ENCODE measurements around the gene SMAD3. TPM values are rescaled to one million over a fixed set of nuclear protein-coding genes. Genes with fewer than 3 reads are reported as not detected.
A peak's percentile ranks its signal among the peaks of the same experiment; 100 is the strongest.

The SMAD3 gene
- total and polyA plus RNA-seq, 4 donors = 10.9 to 41.6 (median 23.4) TPM

GRCh38 chr15:67148196-67148701, 82.8 kb downstream of the SMAD3 start:
- Histone ChIP-seq H3K36me3 (ENCODE audit: control insufficient read depth in 4 of 4, insufficient read depth in 4 of 4, low read length in 4 of 4) (no peaks in the 10 kb centered on the region), H3K4me3 (no peak overlapping the region), H3K9ac (ENCODE audit: insufficient read depth in 1 of 2, low read length in 2 of 2) (no peak overlapping the region), H3K4me1 (ENCODE audit: control insufficient read depth in 5 of 5, insufficient read depth in 5 of 5, low read length in 5 of 5) (peaks cover 24 to 56% (median 26%) of the 10 kb centered on the region in 5 donors), H3K9me3 (ENCODE audit: control insufficient read depth in 4 of 4, insufficient read depth in 3 of 4, low read length in 3 of 4) (no peaks in the 10 kb centered on the region), H3K27me3 (ENCODE audit: control insufficient read depth in 3 of 3, insufficient read depth in 3 of 3, low read length in 2 of 3) (no peaks in the 10 kb centered on the region), H3K27ac (ENCODE audit: low read depth in 1 of 2, low read length in 1 of 2) (peak overlapping the region; percentile 28 to 79)
- WGBS, 2 donors = 41 to 47% methylated on average over 6 of the region's 6 CpGs
- ATAC-seq (ENCODE audit: insufficient read depth, low FRiP score) (peak; percentile 53), DNase-seq (no peak)
- no peak for TF ChIP-seq CTCF (IDR thresholded peaks at IDR 0.05; ENCODE audit: control extremely low read depth, extremely low read depth)

- peaks cover 23 to 55% (median 26%) of the 10 kb centered on the region in 5 donors for H3K4me1 ChIP-seq (ENCODE audit: control insufficient read depth in 5 of 5, insufficient read depth in 5 of 5, low read length in 5 of 5)
- WGBS, 2 donors = 81 to 92% methylated on average over 6 of the region's 6 CpGs
- no peak for TF ChIP-seq CTCF (IDR thresholded peaks at IDR 0.05; ENCODE audit: control extremely low read depth, extremely low read depth)
- no peak overlapping the region for H3K9ac ChIP-seq (ENCODE audit: insufficient read depth in 1 of 2, low read length in 2 of 2)
- H3K36me3 ChIP-seq (ENCODE audit: control insufficient read depth in 4 of 4, insufficient read depth in 4 of 4, low read length in 4 of 4) = no peaks in the 10 kb centered on the region
- H3K27ac ChIP-seq (ENCODE audit: low read depth in 1 of 2, low read length in 1 of 2) = peak overlapping the region; percentile 42 to 79
- H3K4me3 ChIP-seq = no peak overlapping the region
- DNase-seq (no peak), ATAC-seq (ENCODE audit: insufficient read depth, low FRiP score) (no peak)
- H3K9me3 ChIP-seq (ENCODE audit: control insufficient read depth in 4 of 4, insufficient read depth in 3 of 4, low read length in 3 of 4) = no peaks in the 10 kb centered on the region
- H3K27me3 ChIP-seq (ENCODE audit: control insufficient read depth in 3 of 3, insufficient read depth in 3 of 3, low read length in 2 of 3) = no peaks in the 10 kb centered on the region
Observed at GRCh38 chr15:67149068-67149772, 83.8 kb downstream of the SMAD3 start.

GRCh38 chr15:67149773-67150022, 84.3 kb downstream of the SMAD3 start:
- peaks cover 0 to under 1% (median 0%) of the 10 kb centered on the region in 4 donors for H3K36me3 ChIP-seq (ENCODE audit: control insufficient read depth in 4 of 4, insufficient read depth in 4 of 4, low read length in 4 of 4)
- peak overlapping the region; percentile 42 to 79 for H3K27ac ChIP-seq (ENCODE audit: low read depth in 1 of 2, low read length in 1 of 2)
- no peaks in the 10 kb centered on the region for H3K27me3 ChIP-seq (ENCODE audit: control insufficient read depth in 3 of 3, insufficient read depth in 3 of 3, low read length in 2 of 3)
- 72 to 78% methylated on average over 1 of the region's 1 CpG for WGBS, 2 donors
- H3K9ac ChIP-seq (ENCODE audit: insufficient read depth in 1 of 2, low read length in 2 of 2) = no peak overlapping the region
- ATAC-seq (ENCODE audit: insufficient read depth, low FRiP score) = no peak
- H3K4me3 ChIP-seq = no peak overlapping the region
- no peak for TF ChIP-seq CTCF (IDR thresholded peaks at IDR 0.05; ENCODE audit: control extremely low read depth, extremely low read depth)
- no peaks in the 10 kb centered on the region for H3K9me3 ChIP-seq (ENCODE audit: control insufficient read depth in 4 of 4, insufficient read depth in 3 of 4, low read length in 3 of 4)
- DNase-seq = no peak
- H3K4me1 ChIP-seq (ENCODE audit: control insufficient read depth in 5 of 5, insufficient read depth in 5 of 5, low read length in 5 of 5) = peaks cover 23 to 51% (median 23%) of the 10 kb centered on the region in 5 donors
